Activated CD4-positive, alpha-beta T cell treated with anti-CD3 and anti-CD28 coated beads for 1 hour (primary cell): ENCODE results near the gene SDK1.
"Not testable (repeated sequence)": the region's sequence is repeated elsewhere in the genome, so short reads cannot be mapped to it uniquely, and the experiment has no call there.

Experiments used
- DNase-seq: peaks from one replicate; pipeline ENCODE4 v3.0.0-alpha.2; 2020

Gene SDK1

DNA sequence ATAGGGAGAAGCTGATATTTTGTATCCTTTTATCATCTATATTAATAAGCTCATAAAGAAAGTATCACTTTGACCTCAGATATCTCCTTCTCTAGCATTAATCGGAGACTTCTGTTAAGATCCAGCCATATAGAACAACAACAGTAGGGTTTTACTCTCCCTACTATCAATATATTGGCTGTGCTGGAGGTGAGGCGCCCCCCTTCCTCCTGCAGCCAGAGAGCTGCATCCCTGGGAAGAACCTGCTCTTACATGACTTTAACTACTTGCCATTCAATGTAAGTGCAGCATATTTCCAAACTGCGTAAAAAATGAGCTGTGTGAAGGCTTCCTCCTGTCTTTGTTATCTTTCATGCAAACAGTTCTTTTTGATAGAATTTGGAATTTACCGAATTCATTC is 247.8 kb downstream of the SDK1 start:
- no peak for DNase-seq

DNA sequence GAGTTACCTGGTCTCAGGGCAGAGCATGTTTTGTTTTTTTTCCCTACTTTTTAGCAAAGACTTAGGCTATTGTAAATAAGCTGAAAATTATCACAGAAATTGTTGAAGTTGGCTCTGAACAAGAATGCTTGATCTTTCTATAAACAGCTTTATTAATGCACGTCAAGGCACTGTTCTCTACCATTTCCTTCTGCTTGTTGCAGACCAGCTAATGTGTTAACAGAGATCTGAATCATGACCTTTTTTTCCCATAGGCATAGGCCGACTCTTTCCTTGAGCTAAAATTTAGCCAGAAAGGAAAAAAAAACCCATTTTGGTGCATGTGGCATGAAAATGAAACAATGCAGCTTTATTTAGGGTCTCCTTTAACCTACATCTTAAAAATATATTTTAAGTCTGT is 248.5 kb downstream of the SDK1 start:
- DNase-seq, result no peak

DNA sequence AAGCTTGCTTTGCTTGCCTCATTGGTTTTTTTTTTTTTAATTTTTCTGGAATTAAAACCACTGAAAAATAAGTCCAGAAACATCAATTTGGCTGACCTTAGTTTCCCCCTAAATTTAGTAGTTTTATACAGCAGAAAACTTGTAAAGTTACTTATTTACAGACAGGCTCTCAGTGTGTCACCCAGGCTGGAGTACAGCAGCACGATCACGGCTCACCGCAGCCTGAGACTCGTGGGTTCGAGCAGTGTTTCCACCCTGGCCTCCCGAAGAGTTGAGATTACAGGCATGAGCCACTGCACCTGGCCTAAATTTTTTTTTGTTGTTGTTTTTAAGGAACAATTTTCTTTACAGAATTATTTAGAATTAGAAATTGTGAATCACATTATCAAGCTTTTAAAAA is 250.5 kb downstream of the SDK1 start:
- no peak for DNase-seq

DNA sequence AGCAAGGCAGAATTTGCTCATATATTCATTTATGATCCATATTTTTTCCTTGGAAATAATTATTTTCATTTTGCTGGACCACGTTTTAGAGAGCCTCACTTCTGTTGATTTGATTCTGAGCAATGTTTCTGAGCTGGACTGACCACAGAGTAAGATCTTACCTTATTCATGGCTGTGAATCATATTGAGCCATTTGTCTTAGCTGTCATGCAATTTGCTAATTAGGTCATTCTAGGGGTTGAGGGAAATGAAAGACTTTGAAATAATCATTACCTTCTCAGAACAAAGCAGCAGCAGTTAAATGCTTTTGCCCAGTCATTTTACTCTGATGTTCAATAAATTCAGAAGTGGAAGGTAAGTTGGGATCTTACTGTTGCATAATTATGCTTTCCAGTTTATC is 251.4 kb downstream of the SDK1 start:
- no peak for DNase-seq

DNA sequence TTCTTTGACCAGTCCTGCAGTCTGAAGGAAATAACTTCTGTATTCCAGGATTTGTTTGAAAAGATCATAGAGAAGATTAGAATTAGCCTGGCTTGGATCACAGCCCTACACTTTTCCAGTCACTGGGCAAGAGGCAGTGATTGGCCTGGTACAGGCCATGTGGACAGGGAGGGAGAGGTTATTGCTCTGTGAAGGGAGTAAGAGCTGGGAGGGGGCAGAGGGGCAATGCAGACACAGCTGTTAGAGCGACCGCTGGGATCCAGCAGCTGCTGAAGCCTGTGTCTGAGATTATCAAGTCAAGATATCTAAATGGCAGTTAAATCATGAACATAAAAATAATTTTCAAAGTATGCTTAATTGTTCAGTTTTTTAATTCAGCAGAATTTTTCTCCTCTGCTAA is 257.3 kb downstream of the SDK1 start:
- no peak for DNase-seq

DNA sequence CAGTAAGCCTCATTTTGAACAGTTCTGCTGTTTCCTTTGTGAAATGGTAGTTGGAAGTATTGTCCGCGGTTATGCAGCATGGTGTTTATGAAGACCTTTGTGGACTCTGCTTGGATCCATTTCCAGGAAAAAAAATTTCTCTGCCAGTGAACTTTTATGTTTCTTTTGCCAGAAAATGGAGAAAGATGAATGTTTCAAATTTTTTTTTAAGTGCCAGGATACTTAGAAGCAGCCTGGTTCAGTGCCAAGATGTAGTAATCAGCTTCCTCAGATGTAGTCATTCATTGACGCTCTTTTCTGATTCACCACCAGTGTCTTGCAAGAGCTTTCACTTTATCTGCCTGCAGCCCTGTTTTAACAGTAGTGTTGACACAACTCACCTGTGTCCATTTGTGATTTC is 258.2 kb downstream of the SDK1 start:
- no peak for DNase-seq

DNA sequence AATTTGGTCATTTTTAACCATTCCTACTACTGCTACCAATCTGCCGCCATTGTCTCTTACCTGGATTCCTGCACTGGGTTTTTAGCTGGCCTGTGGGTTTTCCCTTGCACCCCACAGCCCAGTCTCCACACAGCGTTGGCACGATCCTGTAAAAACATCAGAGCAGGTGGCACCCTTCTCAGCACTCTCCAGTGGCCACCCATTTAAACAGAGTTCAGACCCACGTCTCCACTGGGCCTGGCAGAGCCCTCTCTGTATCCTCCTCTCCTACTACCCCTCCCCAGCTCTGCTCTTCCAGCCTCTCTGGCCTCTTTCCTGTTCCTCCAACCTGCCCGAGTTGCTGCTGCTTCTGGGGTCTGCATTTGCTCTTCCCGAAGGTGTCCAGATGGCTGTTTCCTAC is 259.4 kb downstream of the SDK1 start:
- no peak for DNase-seq

DNA sequence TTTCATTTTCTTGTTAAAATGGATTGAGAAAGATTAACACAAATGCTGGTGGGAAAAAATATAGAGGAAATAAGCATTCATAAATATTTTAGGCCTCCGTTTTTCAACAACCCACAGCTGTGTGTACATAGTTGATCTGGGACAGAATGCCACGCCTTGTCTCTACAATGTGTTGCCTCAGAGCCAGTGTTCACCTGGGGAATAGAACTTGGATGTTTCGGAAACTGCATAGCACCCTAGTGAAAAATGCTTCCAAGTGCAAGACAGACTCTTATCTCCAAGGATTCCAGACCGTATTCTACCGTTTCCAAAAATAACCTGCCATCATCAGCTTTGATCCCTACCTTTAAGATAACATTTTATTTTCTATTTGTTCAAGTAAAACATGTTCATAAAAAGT is 260.9 kb downstream of the SDK1 start:
- no peak for DNase-seq

DNA sequence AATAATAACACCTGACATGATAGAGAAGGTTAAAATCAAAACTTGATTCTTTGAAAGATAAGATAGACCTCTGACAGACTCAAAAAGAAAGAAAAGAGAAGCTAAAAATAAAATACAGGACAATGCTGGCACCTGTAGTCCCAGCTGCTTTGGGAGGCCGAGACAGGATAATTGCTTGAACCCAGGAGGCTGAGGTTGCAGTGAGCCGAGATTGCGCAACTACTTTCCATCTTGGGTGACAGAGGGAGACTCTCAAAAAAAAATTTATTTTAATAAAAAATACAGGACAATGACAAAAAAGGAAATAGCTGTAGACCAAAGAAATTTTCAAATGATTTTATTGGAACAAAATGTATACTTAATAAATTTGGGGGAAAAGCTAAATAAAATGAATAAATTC is 263.2 kb downstream of the SDK1 start:
- no peak for DNase-seq

DNA sequence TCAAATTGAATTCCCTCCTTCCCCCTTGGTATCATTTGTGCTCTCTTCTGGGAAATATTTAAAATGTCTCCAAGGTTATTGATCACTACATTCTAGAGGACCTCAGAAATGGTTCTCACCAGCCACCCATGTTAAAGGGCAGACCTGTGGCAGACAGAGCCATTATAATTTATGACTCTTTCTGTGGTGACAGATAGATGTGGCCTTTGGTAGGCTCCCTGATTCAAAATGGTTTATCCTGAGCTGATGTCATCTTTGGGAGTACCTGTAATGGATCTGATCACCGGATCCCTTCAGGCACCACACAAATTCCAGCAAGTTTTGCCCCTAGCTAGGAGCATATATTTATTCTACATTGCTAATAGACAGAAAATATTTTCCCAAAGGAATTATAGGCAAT is 267.5 kb downstream of the SDK1 start:
- DNase-seq, result no peak

DNA sequence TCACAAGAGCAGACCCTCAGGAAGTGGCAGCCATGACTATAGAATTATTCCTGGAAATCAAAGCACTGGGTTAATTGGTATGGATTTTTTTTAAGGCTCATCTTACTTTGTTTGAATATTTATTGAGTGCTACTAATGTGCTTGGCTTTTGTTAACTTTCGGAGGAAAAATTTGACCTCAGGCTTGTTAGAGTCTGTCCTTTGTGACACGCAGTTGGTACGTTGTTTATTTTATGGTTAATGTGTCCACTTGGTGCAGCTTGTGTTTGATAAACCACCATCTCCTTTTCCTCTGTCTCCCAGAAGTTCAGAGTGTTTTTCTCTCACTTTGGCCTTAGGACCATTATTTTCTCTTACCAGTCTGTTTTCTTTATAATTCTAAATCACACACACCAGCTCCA is 268.6 kb downstream of the SDK1 start:
- no peak for DNase-seq

DNA sequence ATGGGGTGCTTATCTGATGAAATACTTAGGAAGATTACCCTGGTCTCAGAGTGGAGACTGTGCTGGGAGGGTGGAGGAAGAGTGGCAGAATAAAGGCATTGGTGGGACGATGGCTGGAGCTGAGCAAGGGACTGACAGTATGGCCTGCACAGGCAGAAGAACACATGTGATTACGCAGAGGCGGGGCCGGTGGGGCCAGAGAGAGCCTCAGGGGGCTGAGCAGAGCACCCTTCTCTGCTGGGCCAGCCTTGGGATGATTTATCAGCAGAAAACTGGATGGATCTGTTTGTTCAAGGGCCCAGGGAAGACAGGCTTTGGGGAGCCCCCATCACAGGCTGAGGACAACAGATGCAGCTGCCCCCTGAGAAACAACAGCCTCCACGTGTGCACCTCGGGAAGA is 272.1 kb downstream of the SDK1 start:
- DNase-seq, result no peak

DNA sequence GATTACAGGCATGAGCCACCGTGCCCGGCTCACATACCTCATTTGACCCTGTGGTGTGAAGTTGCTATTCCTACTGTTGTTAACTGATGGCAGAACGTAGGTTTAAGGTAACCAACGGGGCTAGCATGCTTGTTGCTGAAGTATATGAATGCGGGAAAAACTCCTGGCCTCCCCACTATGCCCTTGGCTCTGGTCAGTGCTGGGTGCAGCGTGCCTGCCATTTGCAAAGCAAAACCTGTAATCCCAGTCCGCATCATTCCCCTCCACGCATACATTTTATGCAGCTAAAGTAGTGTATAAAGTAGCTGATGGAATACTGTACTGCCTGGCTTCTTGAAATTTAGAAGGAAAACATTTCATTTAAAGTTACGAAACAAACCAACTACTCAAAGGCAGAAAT is 273.3 kb downstream of the SDK1 start:
- no peak for DNase-seq

DNA sequence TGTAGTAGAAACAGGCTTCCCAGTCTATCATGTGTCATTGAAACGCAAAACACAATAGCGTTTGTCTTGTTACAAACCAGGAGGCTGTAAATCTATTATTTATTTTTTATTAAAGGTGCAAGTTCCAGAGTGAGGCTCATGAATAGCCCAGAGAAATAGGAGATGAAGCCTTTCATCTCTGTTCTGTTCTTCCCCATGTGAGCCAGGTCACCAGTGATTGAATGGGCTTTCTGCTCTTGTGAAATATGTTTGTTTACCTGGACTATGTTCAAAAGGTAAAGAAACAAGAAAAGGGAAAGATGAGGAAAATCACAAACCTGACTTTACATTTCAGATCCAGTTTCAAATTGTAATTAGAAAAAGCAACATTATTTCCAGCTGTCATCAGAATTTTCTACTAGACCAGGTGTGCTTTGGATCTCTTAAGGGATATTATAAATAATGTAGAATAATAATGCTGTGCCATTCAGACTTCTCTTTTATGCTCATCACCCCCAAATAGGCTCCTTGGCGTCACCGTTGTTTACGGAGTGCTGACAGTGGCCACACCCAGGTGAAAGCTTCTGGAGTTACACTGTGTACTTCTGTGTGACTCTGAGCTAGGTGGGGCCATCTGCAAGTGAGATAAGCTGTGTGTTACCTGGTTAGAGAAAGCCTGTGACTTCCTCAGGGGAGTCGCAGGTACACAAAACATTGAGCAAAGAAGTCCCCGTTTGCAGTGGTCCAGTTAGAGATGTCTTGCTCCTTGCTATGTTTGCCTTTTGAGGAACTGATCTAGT is 274.9 kb downstream of the SDK1 start:
- no peak for DNase-seq

DNA sequence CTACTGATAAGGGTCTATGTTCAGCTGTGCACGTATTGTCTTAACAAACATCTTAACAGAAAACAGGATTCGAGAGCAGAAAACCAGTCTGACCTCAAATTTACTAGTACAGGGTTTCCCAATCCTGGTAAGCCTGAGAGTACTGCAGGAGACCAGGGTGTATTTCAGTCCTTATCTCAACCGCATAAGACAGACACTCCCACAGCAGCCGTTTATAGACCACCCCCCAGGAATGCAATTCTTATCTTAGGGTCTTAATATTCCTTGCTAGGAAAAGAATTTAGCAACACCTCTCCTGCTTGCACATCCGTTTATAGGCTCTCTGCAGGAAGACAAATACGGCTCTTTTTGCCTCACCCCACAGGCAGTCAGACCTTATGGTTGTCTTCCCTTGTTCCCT is 277.3 kb downstream of the SDK1 start:
- DNase-seq, result no peak

DNA sequence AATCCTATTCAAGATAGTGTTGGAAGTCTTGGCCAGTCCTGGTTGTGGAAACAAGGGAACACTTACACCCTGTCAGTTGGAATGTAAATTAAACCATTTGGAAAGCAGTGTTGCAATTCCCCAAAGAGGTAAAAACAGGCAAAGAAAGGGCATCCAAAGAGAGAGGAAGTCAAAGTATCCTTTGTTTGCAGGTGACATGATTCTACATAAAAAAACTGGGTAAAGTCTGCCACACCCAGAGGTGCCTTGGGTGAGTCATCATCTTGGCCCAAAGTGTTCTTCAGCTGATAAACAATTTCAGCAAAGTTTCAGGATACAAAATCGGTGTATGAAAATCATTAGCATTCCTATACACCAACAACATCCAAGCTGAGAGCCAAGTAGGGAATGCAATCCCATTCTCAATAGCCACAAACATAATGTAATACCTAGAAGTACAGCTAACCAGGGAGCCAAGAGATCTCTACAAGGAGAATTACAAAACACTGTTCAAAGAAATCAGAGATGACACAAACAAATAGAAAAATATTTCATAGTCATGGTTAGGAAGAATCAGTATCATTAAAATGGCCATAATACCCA is 278.7 kb downstream of the SDK1 start:
- DNase-seq, result no peak

DNA sequence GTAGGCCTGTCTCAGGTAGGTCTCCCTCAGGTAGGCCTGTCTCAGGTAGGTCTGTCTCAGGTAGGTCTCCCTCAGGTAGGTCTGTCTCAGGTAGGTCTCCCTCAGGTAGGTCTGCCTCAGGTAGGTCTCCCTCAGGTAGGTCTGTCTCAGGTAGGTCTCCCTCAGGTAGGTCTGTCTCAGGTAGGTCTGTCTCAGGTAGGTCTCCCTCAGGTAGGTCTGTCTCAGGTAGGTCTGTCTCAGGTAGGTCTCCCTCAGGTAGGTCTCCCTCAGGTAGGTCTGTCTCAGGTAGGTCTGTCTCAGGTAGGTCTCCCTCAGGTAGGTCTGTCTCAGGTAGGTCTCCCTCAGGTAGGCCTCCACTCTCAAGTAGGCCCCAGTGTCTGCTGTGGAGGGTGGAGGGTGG is 281.1 kb downstream of the SDK1 start:
- DNase-seq, result not testable (repeated sequence)

DNA sequence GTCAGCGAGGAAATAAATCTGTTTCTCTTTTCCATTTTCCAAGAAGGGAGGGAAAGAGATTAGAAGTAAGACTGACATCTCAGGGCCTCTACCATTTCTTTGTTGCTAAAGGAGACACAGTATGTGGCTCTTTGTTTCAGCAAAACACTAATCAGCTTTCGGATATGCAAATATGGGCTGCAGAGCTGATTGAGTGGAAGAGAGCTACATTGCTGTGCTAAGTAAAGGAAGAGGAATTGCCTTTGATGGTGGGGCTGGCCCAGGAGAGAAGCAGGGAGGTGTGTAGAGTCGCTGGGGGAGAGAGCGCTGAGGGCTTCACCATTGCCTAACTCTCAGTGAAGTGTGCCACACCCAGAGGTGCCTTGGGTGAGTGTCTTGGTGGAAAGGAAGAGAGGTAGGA is 284.8 kb downstream of the SDK1 start:
- DNase-seq, result no peak

DNA sequence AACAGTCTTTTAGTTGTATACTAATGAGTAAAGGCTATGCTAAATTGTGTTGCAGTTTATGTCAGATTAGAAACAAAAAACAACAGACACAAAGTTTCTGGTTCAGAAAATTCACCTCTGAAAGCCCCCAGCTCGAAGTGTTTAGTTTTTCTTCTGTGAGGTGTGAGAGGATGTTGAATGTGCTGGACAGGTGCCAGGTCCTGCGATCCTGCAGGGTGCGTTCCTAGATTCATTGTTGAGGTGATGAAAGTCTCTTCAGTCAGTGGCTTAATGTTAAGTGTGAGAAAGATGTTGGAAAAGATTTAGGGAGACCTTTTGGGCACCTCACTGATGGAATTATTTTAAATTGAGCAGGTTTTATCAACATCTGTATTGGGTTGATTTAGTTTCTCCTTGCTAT is 287.3 kb downstream of the SDK1 start:
- DNase-seq, result no peak

DNA sequence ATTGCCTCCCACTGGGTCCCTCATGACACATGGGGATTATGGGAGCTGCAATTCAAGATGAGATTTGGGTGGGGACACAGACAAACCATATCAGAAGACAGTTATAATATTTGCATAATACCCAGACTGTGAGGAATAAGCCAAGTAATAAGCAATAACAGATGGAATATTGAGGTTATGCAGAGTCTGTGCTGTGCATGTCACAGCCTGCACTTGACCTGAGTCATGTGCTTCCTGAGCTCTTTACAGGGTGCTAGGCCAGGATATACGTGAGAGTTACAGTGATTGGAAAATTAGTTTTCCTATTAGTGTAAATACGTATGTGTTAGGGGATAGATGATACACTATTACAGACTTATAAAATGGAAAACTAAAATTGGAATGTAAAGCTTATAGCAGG is 288.7 kb downstream of the SDK1 start:
- DNase-seq, result no peak

DNA sequence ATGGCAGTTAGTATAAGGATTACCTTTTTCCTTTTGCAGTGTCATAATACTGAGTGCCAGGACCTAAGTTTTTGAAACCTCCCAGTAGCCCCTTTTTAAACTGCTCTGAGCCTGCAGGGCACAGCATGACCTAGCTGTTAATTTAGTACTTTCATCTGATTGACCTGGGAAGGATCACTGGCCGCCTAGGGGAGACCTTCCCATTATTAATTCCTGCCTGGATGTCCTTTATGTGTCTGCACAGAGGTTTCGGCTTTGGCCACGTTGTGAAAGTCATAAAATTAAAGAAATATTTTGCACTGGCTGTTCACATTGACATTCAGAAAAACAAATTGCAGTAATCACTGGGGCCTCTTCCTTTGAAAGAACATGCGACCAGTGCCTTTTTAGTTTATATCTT is 290.2 kb downstream of the SDK1 start:
- no peak for DNase-seq

DNA sequence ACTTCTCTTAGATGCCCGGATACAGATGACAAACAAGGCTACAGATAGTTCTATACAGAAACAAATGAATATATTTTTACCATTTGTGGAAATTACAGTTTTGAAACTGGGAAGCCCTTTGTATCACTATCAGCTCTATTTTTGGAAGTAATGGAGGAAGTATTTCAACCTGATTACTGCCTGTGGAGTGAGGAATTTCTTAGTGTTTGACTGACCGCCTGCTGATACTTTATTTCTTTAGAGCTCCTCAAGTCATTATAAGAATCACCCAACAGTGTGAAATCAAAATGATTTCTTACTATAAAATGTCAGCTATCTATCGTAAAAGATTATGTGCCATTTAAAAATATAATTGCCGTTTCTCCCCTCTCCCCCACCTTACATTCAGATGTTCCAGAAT is 290.9 kb downstream of the SDK1 start:
- DNase-seq, result no peak

DNA sequence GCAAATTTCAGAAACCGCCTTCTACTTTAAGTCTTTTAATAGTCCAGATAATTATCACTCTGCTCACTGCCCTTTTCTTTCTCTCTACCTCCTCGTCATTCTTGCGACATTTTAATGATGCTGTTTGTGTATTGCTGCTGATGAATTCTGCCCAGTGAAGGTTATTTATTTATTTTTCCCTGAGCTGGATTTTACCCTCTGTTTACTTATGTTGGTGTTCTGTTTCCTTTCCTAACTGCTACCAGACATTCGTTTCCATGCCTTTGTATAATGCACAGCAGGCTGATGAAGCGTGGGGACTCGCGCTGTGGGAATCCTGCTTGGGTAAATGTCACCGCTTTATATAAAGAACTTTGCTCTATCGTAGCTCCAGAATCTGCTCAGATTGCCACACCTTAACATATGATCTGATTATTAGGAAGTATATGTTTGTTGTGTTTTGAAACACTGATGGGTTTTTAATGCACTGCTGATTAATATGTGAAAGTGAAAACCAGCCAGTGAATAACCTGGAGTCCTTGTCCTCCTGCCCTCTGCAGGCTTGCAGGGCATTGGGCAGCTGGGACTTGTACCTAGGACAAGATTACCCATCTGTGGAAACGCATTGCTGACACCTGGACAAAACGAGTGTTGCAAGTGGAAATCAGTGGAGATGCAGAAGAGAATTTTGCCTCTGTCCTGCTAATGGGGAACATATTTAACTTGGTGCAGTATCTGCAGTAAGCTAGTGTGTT is 291.5 kb downstream of the SDK1 start:
- no peak for DNase-seq

DNA sequence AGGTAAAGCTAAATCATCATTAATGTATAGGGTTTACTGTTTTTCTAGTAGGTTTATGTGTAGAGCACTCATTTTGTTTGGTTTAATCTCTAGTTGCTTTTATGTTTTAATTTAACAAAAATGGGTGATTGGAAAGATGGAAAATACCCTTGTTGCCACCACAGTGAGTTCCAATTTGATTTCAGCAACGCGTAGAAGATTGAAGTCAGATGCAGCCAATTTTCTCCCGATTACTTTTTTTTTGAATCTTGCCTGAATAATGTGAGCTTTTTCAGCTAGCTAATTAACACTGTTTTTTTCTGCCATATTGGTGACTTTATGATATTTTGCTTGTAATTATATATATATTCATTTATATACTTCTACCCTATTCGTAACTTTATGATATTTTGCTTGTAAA is 293.8 kb downstream of the SDK1 start:
- no peak for DNase-seq

DNA sequence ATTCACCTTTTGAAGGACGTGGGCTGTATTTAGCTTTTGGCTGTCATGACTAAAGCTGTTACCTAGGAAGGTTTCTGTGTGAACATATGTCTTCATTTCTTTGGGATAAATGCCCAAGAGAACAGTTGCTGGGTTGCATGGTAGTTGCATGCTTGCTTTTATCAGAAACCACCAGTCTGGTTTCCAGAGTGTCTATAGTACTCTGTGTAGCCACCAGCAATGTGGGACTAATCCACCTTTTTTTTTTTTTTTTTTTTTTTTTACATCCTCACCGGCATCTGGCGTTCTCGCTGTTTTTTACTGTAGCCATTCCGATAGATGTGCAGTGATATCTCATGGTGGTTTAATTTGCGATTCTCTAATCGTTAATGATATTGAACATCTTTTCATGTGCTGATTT is 297.8 kb downstream of the SDK1 start:
- DNase-seq, result no peak
